ENCODE data around the gene THAP12. TPM values are rescaled to one million over a fixed set of nuclear protein-coding genes. Genes with fewer than 3 reads are reported as not detected.

THAP12 gene
- total RNA-seq, 1 donor from 2014 or later: 36.8 TPM

DNA sequence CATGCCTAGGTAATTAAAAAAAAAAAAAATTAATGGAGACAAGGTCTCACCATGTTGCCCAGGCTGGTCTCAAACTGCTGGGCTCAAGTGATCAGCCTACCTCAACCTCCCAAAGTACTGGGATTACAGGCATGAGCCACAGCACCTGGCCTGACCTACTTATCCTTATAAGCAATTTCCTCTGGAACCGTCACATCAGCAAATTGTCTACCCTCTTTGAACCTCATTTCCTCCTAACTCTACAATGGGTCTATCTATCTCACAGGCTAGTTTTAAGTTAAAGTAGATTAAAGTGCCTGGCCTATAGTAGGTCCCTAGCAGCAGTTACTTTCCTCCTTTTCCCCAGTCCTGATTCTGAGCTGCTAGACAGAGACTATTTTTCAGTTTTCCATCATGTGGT, 43.5 kb downstream of the THAP12 start:
- TF ChIP-seq, protein P1, sequence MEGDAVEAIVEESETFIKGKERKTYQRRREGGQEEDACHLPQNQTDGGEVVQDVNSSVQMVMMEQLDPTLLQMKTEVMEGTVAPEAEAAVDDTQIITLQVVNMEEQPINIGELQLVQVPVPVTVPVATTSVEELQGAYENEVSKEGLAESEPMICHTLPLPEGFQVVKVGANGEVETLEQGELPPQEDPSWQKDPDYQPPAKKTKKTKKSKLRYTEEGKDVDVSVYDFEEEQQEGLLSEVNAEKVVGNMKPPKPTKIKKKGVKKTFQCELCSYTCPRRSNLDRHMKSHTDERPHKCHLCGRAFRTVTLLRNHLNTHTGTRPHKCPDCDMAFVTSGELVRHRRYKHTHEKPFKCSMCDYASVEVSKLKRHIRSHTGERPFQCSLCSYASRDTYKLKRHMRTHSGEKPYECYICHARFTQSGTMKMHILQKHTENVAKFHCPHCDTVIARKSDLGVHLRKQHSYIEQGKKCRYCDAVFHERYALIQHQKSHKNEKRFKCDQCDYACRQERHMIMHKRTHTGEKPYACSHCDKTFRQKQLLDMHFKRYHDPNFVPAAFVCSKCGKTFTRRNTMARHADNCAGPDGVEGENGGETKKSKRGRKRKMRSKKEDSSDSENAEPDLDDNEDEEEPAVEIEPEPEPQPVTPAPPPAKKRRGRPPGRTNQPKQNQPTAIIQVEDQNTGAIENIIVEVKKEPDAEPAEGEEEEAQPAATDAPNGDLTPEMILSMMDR (IDR thresholded peaks at IDR 0.05): no peak
- no peaks in the 10 kb centered on the region for H3K9me3 Mint-ChIP-seq (ENCODE audit: unreplicated experiment)
- no peaks in the 10 kb centered on the region for H3K27me3 Mint-ChIP-seq (ENCODE audit: unreplicated experiment)
- H3K27ac Mint-ChIP-seq (ENCODE audit: unreplicated experiment): no peak overlapping the region
- no peak overlapping the region for H3K4me3 Mint-ChIP-seq (ENCODE audit: unreplicated experiment)
- H3K4me1 Mint-ChIP-seq (ENCODE audit: unreplicated experiment): peaks cover 6% of the 10 kb centered on the region
- DNase-seq (ENCODE audit: extremely low spot score, unreplicated experiment): no peak
- H3K36me3 Mint-ChIP-seq (ENCODE audit: unreplicated experiment): no peaks in the 10 kb centered on the region

DNA sequence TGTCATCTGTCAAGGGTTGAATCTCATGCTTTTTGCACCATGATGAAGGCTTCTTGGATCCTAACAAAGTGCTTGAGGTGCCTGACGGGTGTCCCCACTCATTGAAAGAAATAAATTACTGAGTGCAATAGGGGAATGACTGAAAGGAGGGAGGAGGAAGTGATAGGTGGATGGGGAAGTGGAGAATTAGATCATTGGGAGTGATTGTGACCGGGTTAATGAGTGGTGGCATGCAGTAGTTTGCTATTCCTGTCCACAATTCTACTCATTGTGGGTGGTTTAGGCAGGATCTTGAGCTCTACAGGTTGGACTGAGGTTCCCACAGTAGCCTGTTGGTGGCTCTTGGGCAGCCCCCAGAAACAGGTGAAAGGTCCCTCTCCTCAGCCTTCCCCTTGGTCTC, 44.3 kb downstream of the THAP12 start:
- H3K4me3 Mint-ChIP-seq (ENCODE audit: unreplicated experiment): no peak overlapping the region
- H3K4me1 Mint-ChIP-seq (ENCODE audit: unreplicated experiment): peaks cover 6% of the 10 kb centered on the region
- TF ChIP-seq, protein P1 (IDR thresholded peaks at IDR 0.05): no peak
- H3K36me3 Mint-ChIP-seq (ENCODE audit: unreplicated experiment): no peaks in the 10 kb centered on the region
- no peaks in the 10 kb centered on the region for H3K9me3 Mint-ChIP-seq (ENCODE audit: unreplicated experiment)
- DNase-seq (ENCODE audit: extremely low spot score, unreplicated experiment): no peak
- H3K27me3 Mint-ChIP-seq (ENCODE audit: unreplicated experiment): no peaks in the 10 kb centered on the region
- no peak overlapping the region for H3K27ac Mint-ChIP-seq (ENCODE audit: unreplicated experiment)

DNA sequence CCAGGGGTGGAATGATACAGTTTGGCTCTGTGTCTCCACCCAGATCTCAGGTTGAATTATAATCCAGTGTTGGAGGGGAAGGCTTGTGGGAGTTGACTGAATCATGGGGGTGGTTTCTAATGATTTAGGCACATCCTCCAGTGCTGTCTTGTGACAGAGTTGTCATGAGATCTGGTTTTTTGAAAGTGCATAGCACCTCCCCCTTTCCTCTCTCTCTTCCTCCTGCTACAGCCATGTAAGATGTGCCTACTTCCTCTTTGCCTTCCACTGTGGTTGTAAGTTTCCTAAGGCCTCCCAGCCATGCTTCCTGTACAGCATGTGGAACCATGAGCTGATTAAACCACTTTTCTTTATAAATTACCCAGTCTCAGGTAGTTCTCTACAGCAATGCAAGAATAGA, 45.1 kb downstream of the THAP12 start:
- H3K36me3 Mint-ChIP-seq (ENCODE audit: unreplicated experiment): no peaks in the 10 kb centered on the region
- no peaks in the 10 kb centered on the region for H3K27me3 Mint-ChIP-seq (ENCODE audit: unreplicated experiment)
- H3K4me1 Mint-ChIP-seq (ENCODE audit: unreplicated experiment): peaks cover 6% of the 10 kb centered on the region
- H3K9me3 Mint-ChIP-seq (ENCODE audit: unreplicated experiment): no peaks in the 10 kb centered on the region
- no peak for DNase-seq (ENCODE audit: extremely low spot score, unreplicated experiment)
- TF ChIP-seq, protein P1 (IDR thresholded peaks at IDR 0.05): no peak
- H3K27ac Mint-ChIP-seq (ENCODE audit: unreplicated experiment): no peak overlapping the region
- H3K4me3 Mint-ChIP-seq (ENCODE audit: unreplicated experiment): no peak overlapping the region

DNA sequence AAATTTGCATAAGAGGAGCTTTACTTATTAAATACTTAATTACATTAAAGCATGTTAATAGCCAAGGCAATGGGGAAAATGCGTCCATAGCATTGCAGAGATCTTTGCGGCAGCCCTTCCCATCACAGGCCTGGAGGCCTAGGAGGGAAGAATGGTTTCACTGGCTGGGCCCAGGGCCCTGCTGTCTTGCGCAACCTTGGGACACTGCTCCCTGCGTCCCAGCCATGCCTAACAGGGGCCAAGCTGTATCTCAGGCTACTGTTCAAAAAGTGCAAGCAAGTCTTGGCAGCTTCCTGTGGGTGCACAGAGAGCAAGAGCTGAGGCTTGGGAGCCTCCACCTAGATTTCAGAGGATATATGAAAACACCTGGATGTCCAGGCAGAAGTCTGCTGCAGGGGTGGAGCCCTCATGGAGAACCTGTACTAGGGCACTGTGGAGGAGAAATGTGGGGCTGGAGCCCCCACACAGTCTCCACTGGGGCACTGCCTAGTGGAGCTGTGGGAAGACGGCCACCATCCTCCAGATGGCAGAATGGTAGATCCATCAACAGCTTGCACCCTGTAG, 46.0 kb downstream of the THAP12 start:
- H3K4me3 Mint-ChIP-seq (ENCODE audit: unreplicated experiment): no peak overlapping the region

DNA sequence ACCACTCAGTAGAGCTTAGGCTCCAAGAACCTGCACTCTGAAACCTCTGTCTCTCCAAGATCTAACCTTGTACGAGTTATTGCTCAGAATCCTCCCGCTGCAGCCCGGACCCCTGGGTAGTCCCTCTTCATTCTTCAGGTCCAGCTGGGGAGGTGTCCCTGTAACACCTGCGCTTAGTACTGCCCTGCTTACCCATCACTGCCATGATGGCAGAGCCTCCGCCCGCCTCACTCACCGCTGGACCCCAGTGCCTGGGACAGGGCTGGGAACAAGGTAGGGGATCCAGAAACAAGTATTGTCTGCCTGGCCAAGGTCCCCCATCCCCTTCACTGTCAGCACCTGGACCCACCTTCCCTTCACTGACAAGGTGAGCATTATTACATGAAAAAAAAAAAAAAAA, 50.3 kb downstream of the THAP12 start:
- H3K27ac Mint-ChIP-seq (ENCODE audit: unreplicated experiment): no peak overlapping the region
- H3K36me3 Mint-ChIP-seq (ENCODE audit: unreplicated experiment): no peaks in the 10 kb centered on the region
- peaks cover 8% of the 10 kb centered on the region for H3K4me1 Mint-ChIP-seq (ENCODE audit: unreplicated experiment)
- DNase-seq (ENCODE audit: extremely low spot score, unreplicated experiment): no peak
- H3K4me3 Mint-ChIP-seq (ENCODE audit: unreplicated experiment): no peak overlapping the region
- TF ChIP-seq, protein P1 (IDR thresholded peaks at IDR 0.05): no peak
- H3K9me3 Mint-ChIP-seq (ENCODE audit: unreplicated experiment): no peaks in the 10 kb centered on the region
- H3K27me3 Mint-ChIP-seq (ENCODE audit: unreplicated experiment): no peaks in the 10 kb centered on the region

More for the DNA sequence above, 46.0 kb downstream of the THAP12 start:
- no peaks in the 10 kb centered on the region for H3K36me3 Mint-ChIP-seq (ENCODE audit: unreplicated experiment)
- H3K4me1 Mint-ChIP-seq (ENCODE audit: unreplicated experiment): peaks cover 6% of the 10 kb centered on the region
- no peak for DNase-seq (ENCODE audit: extremely low spot score, unreplicated experiment)
- TF ChIP-seq, protein P1 (IDR thresholded peaks at IDR 0.05): no peak
- no peak overlapping the region for H3K27ac Mint-ChIP-seq (ENCODE audit: unreplicated experiment)
- no peaks in the 10 kb centered on the region for H3K27me3 Mint-ChIP-seq (ENCODE audit: unreplicated experiment)
- no peaks in the 10 kb centered on the region for H3K9me3 Mint-ChIP-seq (ENCODE audit: unreplicated experiment)

All from osteocyte (in vitro differentiated cells).